Measurements from ENCODE around the gene CRIP2. TPM values are rescaled to one million over a fixed set of nuclear protein-coding genes. Genes with fewer than 3 reads are reported as not detected.

CRIP2 gene
- polyA plus RNA-seq, 1 donor, result 256 TPM

DNA sequence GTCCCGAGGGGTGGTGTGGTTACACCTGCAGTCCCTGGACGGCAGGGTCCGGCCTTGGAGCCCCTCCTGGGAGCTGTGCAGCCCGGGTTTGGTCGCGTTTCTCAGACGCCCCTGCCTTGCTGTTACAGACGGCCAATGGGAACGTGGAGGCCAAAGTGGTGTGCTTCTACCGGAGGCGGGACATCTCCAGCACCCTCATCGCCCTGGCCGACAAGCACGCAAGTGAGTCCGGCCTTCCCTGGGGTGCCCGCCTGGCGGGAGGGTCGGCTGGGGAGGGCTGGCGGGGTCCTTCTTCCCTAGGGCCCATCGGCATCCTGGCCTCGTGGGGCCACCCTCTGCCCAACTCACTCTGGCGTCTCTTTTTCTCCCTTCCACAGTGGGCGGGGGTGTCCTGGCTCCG is 29.3 kb upstream of the CRIP2 start:
- DNase-seq, result no peak

DNA sequence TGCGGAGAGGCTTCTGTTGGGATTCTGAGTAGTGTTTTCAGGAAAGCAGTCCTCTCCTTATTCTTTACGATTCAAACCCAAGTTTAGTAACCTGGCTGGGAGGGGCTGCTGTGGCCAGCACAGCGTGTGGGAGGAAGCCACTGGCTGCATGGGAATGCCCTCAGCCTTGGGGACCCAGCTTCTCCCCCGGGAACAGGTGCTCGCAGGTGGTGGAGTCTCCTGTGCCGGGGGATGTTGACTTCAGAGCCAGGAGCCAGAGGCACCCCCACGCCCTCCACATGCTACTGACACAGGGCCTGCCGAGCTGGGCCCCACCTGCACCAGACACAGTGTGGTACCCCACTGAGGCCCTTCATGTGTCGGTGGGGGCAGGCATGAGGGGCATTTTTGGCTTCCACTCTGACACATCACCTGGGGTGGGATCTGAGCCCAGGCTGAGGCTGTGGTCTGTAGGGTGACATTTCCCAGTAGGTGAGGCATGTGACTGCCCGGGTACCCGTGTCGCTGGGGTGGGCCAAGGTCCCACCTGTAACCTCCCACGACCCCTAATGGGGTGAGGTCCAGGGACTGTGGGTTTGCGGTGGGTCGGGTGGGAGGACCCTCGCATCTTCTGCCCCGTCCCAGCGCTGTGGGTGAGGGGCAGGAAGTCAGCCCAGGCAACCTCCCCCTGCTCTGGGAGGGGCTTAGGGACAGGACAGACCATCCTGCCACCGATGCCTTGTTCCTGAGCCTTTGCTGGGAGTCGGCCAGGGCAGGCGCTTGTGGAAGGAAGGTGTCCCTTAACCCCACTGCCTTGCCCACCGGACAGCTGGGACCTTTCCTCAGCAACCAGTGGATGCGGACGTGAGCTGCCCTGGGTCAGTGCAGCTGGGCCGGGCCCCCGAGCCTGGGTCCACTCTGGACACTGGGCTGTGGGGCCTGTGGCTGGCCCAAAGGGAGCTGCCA is 28.4 kb upstream of the CRIP2 start:
- DNase-seq, result no peak

- DNase-seq, result no peak
Observed at GRCh38 chr14:105446971-105447370, 27.6 kb upstream of the CRIP2 start.

DNA sequence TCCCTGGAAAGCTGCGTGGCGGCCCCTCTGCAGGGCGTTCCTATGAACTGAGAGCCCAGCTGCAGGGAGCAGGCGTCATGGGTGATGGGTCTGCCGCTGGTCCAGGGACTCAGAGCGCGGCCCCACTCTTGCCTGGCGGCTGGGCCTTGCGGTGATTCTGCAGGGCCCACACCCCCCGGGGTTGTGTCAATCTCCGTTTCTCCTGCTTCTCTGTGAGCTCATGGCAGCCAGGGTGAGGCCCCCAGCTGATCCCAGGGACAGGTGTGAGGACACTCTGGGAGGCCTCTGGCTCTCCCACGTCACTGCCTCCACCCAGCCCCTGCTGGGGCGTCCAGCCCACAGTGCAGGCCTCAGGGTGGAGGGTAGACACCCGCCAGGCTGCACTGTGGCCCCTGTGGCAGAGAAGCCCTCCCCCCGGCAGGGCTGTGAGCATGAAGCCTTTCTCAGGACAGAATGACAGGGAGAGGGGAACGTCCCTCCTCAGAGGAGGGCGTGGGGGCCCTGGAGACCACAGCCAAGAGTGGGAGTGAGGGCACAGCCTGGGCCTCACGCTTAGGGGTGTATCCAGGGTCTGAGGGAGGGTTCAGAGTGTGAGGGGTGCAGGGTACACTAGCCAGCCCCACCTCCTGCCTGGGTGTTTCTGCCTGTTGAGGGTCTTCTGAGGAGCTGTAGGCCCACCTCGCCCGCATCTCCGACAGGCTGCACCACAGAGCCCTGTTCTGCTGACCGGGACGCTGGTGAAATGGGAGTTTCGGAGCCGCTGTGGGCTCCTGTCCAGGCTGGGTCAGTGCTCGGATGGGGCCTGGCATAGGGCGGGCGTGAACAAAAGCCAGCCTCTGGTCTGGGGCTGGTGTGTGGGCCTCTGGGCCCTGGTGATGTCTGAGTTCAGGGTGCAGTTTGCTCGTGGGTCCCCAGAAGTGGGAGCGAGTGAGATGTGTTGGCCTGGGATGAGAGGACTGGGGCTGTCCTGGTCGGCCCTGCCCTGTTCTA is 26.7 kb upstream of the CRIP2 start:
- no peak for DNase-seq

- peak; percentile 77 for DNase-seq
Observed at GRCh38 chr14:105448706-105449111, 25.9 kb upstream of the CRIP2 start.

GRCh38 chr14:105449276-105450122 is 25.1 kb upstream of the CRIP2 start:
- no peak for DNase-seq

DNA sequence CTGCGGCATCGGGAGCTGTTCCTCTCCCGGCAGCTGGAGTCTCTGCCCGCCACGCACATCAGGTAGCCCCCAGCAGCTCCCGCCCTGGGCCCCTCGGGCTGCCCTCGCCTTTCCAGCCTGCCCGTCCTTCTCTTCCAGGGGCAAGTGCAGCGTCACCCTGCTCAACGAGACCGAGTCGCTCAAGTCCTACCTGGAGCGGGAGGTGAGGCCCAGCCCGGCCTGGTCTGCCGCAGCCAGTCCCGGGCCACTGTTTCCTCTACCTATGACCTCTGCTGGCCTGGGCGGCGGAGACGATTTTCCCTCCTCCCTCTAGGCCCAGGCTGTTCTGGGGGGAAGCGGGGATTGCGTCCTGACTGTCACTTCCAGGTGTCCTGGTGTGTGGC is 24.5 kb upstream of the CRIP2 start:
- DNase-seq, result no peak

GRCh38 chr14:105450864-105451720 is 23.5 kb upstream of the CRIP2 start:
- no peak for DNase-seq

GRCh38 chr14:105452963-105453362 is 21.7 kb upstream of the CRIP2 start:
- DNase-seq, result no peak

DNA sequence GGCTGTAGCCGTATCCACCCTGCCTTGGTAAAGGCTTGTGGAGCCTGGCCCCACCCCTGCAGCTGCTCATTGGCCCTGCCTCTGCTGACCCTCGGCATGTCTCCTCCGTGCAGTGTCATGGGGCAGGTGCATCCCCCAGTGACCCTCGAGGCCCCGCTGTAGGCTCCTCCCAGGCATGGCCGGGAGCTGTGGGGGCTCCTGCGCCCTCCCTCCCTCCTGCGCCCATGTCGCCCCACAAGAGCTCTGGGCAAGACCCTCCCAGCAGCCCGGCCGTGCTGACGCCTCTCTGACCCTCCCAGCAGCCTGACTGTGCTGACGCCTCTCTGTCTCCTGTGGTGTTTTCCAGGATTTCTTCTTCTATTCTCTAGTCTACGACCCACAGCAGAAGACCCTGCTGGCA is 20.8 kb upstream of the CRIP2 start:
- DNase-seq, result no peak

DNA sequence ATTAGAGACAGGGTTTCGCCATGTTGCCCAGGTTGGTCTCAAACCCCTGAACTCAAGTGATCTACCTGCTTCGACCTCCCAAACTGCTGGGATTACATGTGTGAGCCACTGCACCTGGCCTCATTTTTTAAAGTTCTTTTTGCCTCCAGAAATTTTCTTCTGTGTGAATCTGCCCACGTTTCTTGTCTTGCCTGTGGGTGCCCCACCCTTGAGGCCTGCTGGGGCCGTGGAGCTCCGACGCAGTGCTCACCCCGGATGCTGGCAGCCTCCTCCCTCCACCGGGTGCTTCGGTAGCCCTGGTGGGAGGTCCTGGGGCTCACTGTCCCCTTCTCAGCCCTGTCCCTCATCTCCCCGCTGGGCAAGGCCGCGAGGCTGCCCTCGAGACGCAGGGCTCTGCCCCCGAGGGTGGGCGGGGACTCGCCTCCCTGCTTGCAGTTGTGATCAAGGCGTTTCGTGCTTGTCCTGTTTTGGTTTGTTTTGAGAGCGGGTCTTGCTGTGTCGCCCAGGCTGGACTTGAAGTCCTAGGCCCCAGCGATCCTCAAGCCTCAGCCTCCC is 19.5 kb upstream of the CRIP2 start:
- no peak for DNase-seq

- no peak for DNase-seq
Observed at GRCh38 chr14:105455766-105456660, 18.6 kb upstream of the CRIP2 start.

DNA sequence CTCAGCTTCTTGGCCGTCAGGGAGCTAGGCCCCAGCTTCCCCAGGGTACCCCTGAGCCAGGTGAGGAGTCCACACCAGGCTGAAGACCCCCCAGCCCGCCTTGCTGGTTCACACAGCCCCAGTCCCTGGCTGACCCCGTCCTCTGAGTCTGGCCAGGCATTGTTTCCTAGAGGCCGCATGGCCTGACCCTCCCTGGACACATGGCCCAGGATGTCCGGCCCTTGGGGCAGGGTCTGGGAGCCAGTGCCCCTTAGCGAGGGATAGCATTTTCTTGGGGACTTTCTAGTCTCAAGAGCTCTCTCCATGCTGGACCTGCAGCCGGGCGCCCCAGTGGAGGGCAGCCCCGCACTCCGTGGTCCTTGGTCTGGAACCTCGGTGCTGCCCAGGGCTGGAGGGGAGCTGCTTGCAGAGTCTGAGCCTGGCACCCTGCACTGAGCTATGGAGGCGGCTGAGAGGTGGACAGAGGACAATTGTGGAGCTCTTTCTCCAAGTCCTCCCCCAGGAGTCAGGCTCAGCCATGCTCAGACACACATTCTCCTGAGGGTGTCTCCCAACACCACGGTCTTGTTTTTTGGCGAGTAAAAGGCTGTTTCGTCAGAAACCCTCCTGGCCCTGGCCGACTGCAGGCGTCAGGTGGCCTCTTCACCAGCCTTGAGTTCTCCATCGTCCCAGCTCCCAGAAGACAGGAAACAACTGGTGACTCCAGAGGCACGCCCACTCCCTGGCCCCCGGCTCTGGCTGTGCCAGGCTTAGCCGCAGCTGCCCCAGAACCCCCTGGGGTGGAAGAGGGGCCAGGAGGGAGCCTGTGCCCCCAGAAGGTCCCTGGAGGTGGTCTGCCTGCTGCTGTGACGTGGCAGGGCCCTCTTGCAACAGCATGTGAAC is 17.6 kb upstream of the CRIP2 start:
- no peak for DNase-seq

DNA sequence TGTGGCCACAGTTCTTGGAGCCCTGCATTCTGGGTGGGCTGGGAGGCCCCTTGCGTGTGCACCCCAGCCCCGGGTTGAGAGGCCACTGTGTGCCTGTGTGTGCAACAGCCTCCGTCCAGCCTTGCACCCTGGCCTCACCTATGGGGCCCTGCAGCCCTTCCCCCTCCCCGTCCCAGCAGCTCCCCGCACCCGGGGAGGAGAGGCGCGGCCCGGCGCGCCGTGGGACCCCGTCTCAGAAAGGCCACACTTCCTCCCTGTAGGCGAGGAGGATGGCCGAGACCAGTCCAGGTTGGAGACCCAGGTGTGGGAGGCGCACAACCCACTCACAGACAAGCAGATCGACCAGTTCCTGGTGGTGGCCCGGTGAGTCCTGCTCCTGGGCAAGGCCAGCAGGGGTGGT is 16.6 kb upstream of the CRIP2 start:
- DNase-seq, result no peak

DNA sequence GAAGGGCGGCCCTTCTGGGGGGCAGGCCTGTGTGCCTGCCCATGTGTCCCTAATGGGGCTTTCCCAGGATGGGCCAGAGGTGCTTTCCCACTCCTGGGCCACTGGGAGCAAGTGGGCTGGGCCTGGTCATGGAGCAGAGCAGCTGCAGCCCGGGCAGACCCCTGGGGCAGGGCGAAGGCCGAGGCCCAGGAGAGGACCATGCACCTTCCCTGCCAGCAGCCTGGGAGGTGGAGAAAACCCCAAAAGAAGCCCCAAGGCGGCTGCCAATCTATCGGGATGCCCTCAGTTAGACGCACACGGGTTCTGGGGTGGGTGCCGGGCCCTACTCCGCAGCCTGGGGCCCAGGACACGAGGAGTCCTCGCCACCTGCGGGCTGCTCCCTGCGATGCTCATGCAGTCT is 16.1 kb upstream of the CRIP2 start:
- DNase-seq, result no peak

- DNase-seq, result no peak
Observed at GRCh38 chr14:105460116-105460515, 14.5 kb upstream of the CRIP2 start.

GRCh38 chr14:105460616-105461015 is 14.0 kb upstream of the CRIP2 start:
- no peak for DNase-seq

DNA sequence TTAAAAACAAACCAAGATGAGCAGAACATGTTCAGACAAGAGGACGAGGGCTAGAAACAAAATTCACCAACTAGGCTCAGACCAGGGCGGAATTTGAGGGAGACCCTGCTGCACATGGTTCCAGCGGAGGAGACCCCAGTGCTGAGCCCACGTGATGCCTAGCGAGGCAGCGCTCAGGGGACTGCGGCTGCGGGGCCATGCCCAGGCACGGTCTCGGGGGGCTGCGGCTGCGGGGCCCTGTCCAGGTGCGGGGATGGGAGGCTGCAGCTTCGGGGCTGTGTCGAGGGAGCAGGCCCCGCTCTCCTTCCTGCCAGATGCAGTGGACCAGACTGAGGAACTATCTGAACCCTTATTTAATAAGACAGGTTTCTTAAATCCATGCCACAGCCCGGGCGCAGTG is 12.7 kb upstream of the CRIP2 start:
- no peak for DNase-seq

DNA sequence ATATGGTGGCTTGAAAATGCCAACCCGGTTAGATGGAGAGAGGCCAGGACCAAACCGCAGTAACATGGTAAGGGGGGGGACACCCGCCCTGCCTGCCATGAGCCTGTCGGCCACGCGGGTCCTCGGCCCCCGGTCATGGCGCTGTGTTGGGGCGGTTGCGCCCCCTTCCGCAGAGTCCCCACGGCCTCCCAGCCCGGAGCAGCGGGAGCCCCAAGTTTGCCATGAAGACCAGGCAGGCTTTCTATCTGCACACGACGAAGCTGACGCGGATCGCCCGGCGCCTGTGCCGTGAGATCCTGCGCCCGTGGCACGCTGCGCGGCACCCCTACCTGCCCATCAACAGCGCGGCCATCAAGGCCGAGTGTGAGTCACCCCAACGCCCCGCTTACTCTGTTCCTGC is 10.1 kb upstream of the CRIP2 start:
- no peak for DNase-seq
